ENCODE results near the gene ZNF511. TPM values are rescaled to one million over a fixed set of nuclear protein-coding genes. Genes with fewer than 3 reads are reported as not detected.

ZNF511 gene
- total RNA-seq (10 to 100 TPM; 47.6 to 64.2 (median 54.0) TPM), polyA plus RNA-seq (10 to 100 TPM; 43.2 to 51.3 (median 44.7) TPM)
- long read RNA-seq, donor 1, transcript ZNF511-202 (6 exons, 1,520 nt), result major isoform, 29 of 39 reads
- long read RNA-seq, donor 1, partial matches to known transcripts, result 2 of 39 reads
- long read RNA-seq, donor 1, other reads (novel, unspliced or antisense), result 5 of 39 reads
- long read RNA-seq, donor 2, transcript ZNF511-202 (6 exons, 1,520 nt), result major isoform, 69 of 86 reads
- long read RNA-seq, donor 2, partial matches to known transcripts, result 1 of 86 reads
- long read RNA-seq, donor 2, other reads (novel, unspliced or antisense), result 13 of 86 reads

GRCh38 chr10:133308421-133309099 is at the start of gene ZNF511, which contains the start of gene TUBGCP2:
ZNF511 (plus strand) TSS chr10:133308914; CDS start chr10:133308944, 30 bp downstream.
TUBGCP2 (minus strand) TSS chr10:133308872; CDS start chr10:133302941, 5,931 bp downstream.
- Histone ChIP-seq H3K27me3 (ENCODE audit: insufficient read depth in 3 of 3, low read length in 2 of 3) (no peaks in the 10 kb centered on the region), H3K36me3 (ENCODE audit: insufficient read depth in 1 of 2, low read depth in 1 of 2) (peaks cover 0 to 37% of the 10 kb centered on the region in 2 donors), H3K4me1 (peaks cover 26% of the 10 kb centered on the region), H3K27ac (peak within 1 kb of the TSS; percentile 99), H3K9me3 (no peaks in the 10 kb centered on the region), H3K4me3 (peak within 1 kb of the TSS; percentile 97)
- TF ChIP-seq CTCF (IDR thresholded peaks at IDR 0.05), result no peak
- ATAC-seq (peak; percentile 90 to 92 (median 90)), DNase-seq (peak; percentile 91 to 95)
- 0 to 1% (median 1%) methylated on average over 38 to 89 of the region's 89 CpGs for WGBS, 3 donors
- intact Hi-C loops (cut with DNase I), result loop anchor here in 1 of 2 donors (2.0 kb wide), 1 partner anchor 48 kb away; no protein-coding TSS in a partner anchor

GRCh38 chr10:133259602-133259989 is 49.1 kb upstream of the ZNF511 start:
- no peak for TF ChIP-seq CTCF (IDR thresholded peaks at IDR 0.05)
- no peaks in the 10 kb centered on the region for H3K9me3 ChIP-seq
- no peak for DNase-seq
- H3K27me3 ChIP-seq (ENCODE audit: insufficient read depth in 3 of 3, low read length in 2 of 3), result no peaks in the 10 kb centered on the region
- 67 to 70% (median 69%) methylated on average over 11 to 12 of the region's 12 CpGs for WGBS, 3 donors
- H3K27ac ChIP-seq, result peak overlapping the region; percentile 46
- H3K4me1 ChIP-seq, result peaks cover 15% of the 10 kb centered on the region
- no peak for ATAC-seq
- no peaks in the 10 kb centered on the region for H3K36me3 ChIP-seq (ENCODE audit: insufficient read depth in 1 of 2, low read depth in 1 of 2)
- intact Hi-C loops (cut with DNase I), result no loop called here
- H3K4me3 ChIP-seq, result no peak overlapping the region

GRCh38 chr10:133260895-133261725 is 47.6 kb upstream of the ZNF511 start:
- peak; percentile 61 to 82 for DNase-seq
- H3K36me3 ChIP-seq (ENCODE audit: insufficient read depth in 1 of 2, low read depth in 1 of 2), result no peaks in the 10 kb centered on the region
- H3K9me3 ChIP-seq, result no peaks in the 10 kb centered on the region
- H3K4me3 ChIP-seq, result peak overlapping the region; percentile 90
- peak overlapping the region; percentile 92 for H3K27ac ChIP-seq
- TF ChIP-seq CTCF (IDR thresholded peaks at IDR 0.05), result no peak
- ATAC-seq, result peak; percentile 57 to 74 (median 64)
- H3K4me1 ChIP-seq, result peaks cover 15% of the 10 kb centered on the region
- no peaks in the 10 kb centered on the region for H3K27me3 ChIP-seq (ENCODE audit: insufficient read depth in 3 of 3, low read length in 2 of 3)
- intact Hi-C loops (cut with DNase I), result loop anchor here in 1 of 2 donors (2.0 kb wide), 1 partner anchor 48 kb away; the partner anchor contains the start of genes TUBGCP2 and ZNF511
- 17 to 26% (median 20%) methylated on average over 44 to 50 of the region's 50 CpGs for WGBS, 3 donors

GRCh38 chr10:133261726-133262325 is 46.9 kb upstream of the ZNF511 start:
- 1 to 2% (median 1%) methylated on average over 26 to 79 of the region's 79 CpGs for WGBS, 3 donors
- Histone ChIP-seq H3K4me1 (peaks cover 15% of the 10 kb centered on the region), H3K27me3 (ENCODE audit: insufficient read depth in 3 of 3, low read length in 2 of 3) (no peaks in the 10 kb centered on the region), H3K27ac (peak overlapping the region; percentile 92), H3K9me3 (no peaks in the 10 kb centered on the region), H3K4me3 (peak overlapping the region; percentile 90), H3K36me3 (ENCODE audit: insufficient read depth in 1 of 2, low read depth in 1 of 2) (no peaks in the 10 kb centered on the region)
- no peak for TF ChIP-seq CTCF (IDR thresholded peaks at IDR 0.05)
- DNase-seq, result peak; percentile 91 to 95
- intact Hi-C loops (cut with DNase I), result loop anchor here in 1 of 2 donors (2.0 kb wide), 1 partner anchor 47 kb away; the partner anchor contains the start of genes TUBGCP2 and ZNF511
- peak; percentile 88 to 90 (median 88) for ATAC-seq
